HG03457 (cell line): ENCODE measurements around the gene ATP10B.
A peak's percentile ranks its signal among the peaks of the same experiment; 100 is the strongest.
"Not testable (repeated sequence)": the region's sequence is repeated elsewhere in the genome, so short reads cannot be mapped to it uniquely, and the experiment has no call there.

Experiments
- ATAC-seq: cut with Tn5 transposase; IDR thresholded peaks from one replicate; pipeline ENCODE4 v1.9.1; 2021; ENCODE audit warnings: moderate number of reproducible peaks; ENCODE audit not compliant: unreplicated experiment

ATP10B gene

DNA sequence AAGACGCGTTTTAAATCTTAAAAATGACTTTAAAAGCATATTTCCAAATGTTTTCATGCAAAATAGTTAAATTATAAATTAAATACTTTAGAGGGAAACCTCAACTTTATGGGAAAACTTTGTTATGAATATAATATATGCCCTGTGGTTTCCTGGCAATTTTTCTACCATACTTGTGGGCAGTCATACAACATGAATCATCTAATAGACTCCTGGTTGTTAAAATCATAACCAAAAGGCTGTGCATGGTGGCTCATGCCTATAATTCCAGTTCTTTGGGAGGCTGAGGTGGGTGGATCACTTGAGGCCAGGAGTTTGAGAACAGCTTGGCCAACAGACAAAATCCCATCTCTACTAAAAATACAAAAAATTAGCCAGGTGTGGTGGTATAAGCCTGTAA is 18.2 kb downstream of the ATP10B start:
- no peak for ATAC-seq

- no peak for ATAC-seq
These were observed 20.2 kb downstream of the ATP10B start for GRCh38 chr5:160831801-160832200.

GRCh38 chr5:160824301-160825001 is 27.6 kb downstream of the ATP10B start:
- no peak for ATAC-seq

GRCh38 chr5:160812996-160813395 is 39.0 kb downstream of the ATP10B start:
- not testable (repeated sequence) for ATAC-seq

- no peak for ATAC-seq
These were observed 46.6 kb downstream of the ATP10B start for GRCh38 chr5:160805376-160805775.

- no peak for ATAC-seq
These were observed 49.4 kb downstream of the ATP10B start for GRCh38 chr5:160802592-160802991.

GRCh38 chr5:160800375-160801275 is 51.4 kb downstream of the ATP10B start:
- ATAC-seq, result no peak

DNA sequence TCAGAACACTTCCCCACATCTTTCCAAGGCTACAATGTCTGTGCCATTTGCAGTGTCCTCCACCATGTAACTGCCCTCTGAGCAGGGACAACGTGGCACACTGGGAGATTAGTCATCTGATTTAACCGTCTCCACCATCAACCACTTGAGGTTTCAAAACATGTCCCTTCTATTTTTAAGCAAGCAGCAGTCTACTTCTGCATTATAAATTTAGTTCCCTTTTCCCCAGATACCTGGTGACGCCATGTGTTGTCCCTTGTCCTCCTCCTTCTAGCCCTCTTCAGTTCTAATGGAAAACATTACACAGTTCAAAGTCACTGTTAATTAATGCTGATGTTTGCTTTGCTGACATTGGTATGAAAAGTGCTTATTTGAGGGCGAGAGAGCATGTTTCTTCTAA is 52.8 kb downstream of the ATP10B start:
- peak; percentile 64 for ATAC-seq

DNA sequence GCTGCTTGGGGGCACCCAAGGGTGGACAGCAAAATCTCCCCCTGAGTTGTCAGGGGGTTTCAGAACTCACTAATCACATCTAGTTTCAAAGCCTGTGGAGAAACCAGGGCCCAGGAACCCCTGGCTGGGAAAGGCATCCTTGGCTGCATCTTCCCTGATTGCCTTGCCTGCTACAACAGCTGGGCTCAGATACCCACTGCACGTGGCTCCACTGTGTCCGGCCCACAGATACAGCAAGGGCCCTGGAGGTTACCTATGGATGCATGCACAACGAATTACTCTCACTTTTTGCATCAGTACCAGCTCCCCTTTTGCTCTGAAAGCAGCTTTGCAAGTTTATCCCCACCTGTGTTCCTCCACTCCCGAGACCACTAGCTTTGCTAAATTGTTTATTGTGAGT is 55.0 kb downstream of the ATP10B start:
- ATAC-seq, result no peak

GRCh38 chr5:160793530-160793899 is 58.5 kb downstream of the ATP10B start:
- no peak for ATAC-seq

DNA sequence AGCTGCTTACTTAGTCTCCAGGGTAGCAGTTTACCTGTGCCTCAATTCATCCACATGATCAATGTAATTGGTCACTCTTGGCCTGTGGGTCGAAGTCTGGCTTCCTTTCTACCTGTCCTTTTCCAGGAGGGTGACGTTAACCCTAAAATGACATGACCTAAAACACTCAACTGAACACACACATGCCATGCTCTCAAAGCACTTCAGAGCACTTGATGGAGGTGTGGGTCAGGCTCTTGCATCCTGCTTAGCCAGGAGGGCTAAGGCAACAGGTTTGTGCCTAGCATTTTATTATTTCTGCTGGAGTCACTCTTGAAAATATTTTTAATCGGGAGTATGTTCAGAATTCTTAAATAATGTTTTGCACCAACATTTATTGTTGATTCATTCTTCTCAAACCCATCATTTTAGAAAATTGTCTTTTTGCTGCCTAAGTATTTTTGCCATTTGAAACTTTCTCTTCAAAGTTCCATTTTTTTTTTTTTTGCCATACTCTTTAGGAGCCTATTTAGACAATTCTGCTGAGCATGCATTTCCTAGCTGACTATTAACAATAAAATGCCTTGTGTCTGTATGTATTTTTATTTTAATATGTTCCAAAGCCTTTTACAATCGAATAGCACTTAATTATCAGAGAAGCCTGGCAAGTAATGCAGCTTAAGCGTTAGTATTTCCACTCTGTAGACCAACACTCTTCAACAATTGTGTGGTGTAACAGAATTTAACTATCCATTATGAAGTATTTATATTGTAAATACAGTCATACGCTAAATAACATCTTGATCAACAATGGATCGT is 59.1 kb downstream of the ATP10B start:
- ATAC-seq, result no peak

DNA sequence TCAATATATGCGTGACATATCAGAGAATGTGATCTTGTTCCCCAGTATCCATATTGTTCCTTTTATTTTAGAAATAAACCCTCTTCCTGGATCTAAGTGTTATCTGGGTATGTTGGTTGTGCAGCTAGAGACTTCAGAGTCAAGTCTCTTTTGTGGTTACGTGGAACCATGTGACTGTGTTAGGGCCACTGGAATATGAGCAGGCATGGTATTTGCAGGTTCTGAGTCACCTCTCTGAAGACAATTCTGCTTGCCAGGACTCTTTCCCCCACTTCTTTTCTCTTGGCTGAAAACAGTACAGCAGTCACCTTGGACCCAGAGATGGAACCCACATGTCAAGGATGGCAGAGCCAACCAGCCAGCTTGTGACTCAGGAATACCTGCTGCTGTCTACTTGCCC is 59.7 kb downstream of the ATP10B start:
- ATAC-seq, result no peak

DNA sequence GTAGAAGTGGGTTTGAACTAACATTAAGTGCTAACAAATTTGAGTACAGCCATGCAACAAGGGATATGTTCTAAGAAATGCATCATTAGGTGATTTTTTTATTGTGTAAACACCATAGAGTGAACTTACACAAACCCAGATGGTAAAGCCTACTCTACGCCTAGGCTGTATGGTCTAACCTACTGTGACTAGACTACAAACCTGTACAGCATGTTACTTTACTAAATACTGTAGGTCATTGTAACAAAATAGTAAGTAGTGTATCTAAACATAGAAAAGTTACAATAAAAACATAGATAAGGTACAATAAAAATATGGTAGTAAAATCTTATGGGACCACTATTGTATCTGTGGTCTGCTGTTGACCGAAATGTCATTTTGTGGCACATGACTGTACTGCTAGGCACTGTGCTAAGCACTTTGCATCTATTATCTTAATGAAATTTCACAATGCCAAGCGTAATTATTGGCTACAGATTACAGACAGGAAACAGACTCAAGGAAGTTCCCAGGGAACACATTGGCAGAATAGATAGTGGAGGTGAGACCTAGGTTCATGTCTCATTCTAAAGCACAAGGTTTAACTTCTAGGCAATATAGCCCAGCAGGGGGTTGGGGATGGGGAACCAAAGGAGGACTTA is 62.7 kb downstream of the ATP10B start:
- ATAC-seq, result no peak

- ATAC-seq, result no peak
These were observed 63.8 kb downstream of the ATP10B start for GRCh38 chr5:160788102-160788660.

DNA sequence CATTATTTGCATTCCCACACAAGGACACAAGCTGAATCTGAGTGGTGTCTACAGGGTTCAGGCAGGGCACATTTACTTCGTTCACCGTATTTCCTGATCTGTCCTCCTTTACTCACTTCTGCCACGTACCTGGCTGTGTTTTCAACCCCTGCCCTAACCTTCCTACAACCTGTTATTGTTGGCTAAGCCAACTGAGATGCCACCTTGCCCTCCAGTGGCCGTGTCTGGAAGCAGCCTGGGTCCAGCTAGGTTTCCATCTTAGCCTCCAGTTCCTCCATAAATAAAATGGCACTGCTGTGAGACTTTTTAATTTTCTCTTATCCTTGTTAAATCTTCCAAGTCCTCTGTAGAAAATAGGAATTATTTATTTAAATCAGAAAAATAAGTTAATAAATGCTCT is 64.8 kb downstream of the ATP10B start:
- ATAC-seq, result no peak

- ATAC-seq, result no peak
These were observed 77.2 kb downstream of the ATP10B start for GRCh38 chr5:160774666-160775315.

DNA sequence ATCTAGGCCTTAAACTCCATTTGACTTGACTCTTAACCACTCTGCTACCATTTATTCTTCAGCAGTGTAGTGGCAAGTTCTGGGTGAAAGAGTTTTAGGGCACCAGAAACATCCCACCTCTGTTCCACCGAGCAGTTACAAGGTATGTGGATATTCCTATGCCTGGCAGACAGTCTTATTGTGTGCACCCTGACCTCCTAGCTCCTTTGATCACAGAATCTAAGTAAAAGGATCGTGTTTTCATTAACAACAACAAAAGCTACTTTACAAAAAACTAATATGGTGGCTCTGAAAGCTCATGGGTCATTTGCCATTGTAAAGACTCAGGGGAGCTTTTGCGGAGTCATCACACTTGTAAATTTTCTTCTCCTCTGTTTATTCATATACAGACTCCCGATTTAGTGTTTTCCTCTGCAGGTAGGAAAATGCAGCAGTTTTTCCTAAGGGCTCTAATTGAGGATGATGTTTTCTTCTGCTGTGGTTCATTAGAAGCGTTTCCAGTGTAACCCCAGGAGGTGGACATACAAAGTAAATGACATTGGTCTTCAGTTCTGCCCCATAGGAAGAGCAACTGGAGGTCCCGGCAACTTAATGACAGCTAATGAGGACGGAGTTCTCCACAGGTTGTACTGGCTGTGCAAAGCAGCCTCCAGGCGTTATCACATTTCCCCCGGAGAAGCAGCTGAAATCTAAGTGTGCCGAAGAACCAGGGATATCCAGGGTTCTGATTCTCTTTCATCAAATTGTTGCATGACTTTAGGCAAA is 78.2 kb downstream of the ATP10B start:
- ATAC-seq, result no peak

GRCh38 chr5:160772854-160773253 is 79.2 kb downstream of the ATP10B start:
- no peak for ATAC-seq

DNA sequence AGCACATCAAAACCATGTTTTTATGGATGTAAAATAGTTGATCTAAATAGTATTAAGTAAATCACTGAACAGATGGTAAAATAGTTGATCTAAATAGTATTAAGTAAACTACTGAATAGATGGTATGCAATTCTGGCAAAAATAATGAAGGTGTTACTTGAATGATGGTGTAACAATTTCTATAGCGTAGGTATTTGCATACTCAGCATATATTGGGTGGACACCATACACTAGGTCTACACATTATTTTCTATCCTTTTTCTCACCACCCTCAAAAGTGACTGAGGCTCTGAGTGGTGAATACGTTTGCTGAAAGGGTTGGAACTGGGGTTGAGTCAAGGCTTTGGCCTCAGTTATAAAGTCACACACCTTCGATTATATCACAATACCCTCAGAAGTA is 81.3 kb downstream of the ATP10B start:
- ATAC-seq, result no peak
